GF-D8 (cell line): ENCODE measurements around the gene CDC25A.
"Not testable (repeated sequence)": the region's sequence is repeated elsewhere in the genome, so short reads cannot be mapped to it uniquely, and the experiment has no call there.

Experiments used
- DNase-seq: peaks from one replicate; lab custom pipeline; 2025; lab: John Stamatoyannopoulos, UW

CDC25A gene

DNA sequence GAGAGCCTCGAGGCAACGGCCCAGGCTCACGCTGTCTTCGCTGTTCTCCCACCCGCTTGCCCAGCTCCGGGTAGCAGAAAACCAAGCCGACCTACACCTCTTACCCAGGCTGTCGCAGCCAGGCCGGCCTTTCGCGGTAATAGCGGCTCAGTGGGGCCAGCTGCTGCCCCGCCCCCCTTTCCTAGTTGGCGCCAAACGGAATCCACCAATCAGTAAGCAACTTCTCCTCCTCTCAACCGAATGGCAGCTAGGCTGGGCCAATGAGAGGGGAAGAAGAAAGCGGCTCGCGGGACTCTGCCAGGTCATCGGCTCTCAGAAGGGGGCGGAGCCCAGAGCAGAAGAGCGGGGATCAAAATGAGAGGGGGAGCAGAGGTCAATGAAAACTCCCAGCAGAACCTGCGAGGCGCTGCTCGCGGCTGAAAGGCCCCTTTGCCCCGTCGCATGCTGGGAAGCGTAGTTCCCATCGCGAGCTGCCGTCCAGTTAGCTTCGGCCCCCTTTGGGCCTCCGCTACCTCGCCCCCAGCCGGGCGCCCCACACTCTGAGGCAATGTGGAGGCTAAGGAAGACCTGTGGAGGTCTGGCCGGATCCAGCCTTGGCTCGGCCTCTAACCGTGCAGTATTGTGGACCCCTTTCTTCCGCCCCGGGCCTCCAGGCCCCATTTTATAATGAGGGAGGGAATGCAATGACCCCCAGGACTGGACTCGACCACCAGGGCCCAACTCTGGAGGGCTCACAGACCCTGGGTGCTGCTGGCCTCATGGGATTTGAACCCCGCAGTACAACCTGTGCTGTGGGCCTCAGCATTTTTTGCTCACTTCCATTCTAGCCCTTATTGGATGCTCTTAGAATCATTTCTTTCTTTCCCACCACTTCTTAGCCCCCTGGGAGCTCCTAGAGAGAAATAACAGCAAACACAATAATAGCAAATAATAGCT lies at the start of gene CDC25A:
CDC25A (minus strand) TSS at position 152 of the 936 bp plus-strand sequence. CDS start 470 bp downstream, outside the sequence.
- DNase-seq, result peak; percentile 99

DNA sequence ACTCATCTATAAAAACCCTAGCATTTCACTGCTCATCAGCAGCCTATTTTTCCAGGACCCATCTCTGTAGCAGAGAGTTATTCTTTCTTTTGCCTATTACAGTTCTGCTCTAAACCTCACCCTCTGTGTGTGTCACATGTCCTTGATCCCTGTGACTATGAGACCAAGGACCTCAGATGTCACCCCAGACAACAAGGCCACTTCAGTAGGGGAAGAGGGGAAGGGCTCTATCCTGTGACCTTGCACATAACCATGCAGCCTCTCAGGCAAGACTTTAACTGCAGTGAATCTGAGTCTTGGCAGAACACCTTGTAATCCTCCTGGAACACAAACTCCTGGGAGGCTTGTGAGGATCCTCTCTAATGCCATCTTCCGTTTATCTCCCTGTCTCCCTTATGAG lies 48.3 kb upstream of the CDC25A start:
- DNase-seq, result no peak

GRCh38 chr3:48233542-48233941 lies 45.3 kb upstream of the CDC25A start:
- no peak for DNase-seq

- peak; percentile 40 for DNase-seq
These were observed 44.5 kb upstream of the CDC25A start for GRCh38 chr3:48232734-48233133.

DNA sequence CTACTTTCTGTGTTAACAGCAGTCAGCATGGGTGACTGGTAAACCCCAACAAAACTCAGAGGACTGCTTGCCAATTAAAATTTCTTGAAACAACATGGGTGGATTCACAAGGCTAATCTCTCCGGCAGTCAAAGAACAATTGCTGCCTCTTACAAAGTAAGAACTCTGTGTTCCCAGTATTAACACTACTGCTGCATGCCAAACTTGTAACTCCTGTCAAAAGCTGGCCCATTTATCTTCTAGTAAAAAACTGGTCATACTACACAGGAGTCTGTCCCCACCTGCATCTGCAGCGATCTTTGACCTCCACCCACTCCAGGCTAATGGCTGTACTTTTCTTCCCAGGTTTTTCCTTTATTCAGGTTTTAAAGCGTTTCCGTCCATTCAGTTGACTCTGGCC lies 44.0 kb upstream of the CDC25A start:
- DNase-seq, result no peak

DNA sequence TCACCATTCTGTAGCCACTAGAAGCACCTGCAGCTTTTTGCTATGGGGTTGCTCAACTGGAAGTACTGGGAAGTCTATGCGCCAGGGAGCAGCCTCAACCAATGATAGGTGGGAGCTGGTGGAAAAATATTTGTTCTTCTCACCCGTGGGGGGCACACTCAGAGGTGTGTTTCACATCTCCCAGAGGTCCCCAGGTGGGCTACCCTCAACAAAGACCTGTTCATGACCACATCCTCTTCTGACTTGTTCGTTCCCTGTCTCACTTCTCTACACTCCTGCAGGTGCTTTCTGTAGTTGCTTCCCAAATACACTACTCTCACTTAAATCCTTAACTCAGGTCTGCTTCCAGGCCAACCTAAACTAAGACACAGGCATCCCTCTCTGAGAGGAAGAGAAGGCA lies 38.7 kb upstream of the CDC25A start:
- no peak for DNase-seq

DNA sequence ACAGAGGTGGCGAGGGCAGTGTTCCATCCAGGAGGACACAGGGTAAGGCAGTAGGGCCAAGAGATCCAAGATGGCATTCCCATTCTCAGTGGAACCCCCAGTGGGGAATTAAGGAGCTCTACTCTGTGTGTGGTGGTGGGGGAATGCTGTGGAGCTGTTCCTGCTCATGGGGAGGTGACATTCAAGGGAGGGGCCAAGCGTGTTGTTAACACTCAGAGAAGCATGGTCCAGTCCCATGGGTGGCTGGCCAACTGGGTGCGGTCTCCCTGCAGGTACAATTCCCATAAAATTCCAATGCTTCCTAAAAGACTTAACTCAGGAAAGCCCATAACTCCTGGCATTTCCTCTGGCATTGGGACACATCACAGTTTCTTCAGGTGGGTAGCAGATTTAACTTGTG lies 37.4 kb upstream of the CDC25A start:
- no peak for DNase-seq

DNA sequence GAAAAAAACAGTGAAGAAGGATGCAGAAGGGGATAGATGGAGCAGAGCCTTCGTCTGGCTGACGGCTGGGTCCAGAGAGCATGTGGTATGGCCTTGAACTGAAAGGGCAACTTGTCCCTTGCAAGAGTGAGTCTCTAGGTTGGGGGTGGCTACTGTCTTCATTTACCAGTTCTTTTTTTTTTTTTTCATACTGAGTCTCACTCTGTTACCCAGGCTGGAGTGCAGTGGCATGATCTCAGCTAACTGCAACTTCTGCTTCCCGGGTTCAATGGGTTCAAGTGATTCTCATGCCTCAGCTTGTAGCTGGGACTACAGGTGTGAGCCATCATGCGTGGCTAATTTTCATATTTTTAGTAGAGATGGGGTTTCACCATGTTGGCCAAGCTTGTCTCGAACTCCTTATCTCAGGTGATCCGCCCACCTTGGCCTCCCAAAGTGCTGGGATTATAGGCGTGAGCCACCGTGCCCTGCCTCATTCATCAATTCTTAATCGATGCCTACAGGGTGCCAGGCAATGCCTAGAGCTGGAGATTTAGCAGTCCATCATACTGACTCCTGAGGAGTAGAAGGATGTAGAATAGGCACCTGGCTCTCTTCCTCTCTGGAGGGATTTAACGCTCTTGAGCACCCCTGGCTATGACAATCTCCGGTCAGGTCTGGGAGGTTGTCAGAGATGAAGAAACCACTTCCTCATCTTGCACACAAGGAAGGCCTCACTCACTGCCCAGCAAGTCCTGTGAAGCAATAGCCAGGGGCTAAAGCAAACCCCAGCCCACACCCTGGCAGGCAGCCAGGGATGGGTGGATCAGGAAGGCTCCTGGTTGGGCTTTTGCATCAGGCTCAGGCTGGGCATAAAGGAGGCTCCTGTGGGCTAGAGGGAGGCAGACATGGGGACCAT lies 34.6 kb upstream of the CDC25A start, which contains the start of gene CAMP:
CAMP (plus strand) TSS at position 880 of the 898 bp plus-strand sequence; CDS start at position 897, 17 bp downstream.
- peak; percentile 94 for DNase-seq

DNA sequence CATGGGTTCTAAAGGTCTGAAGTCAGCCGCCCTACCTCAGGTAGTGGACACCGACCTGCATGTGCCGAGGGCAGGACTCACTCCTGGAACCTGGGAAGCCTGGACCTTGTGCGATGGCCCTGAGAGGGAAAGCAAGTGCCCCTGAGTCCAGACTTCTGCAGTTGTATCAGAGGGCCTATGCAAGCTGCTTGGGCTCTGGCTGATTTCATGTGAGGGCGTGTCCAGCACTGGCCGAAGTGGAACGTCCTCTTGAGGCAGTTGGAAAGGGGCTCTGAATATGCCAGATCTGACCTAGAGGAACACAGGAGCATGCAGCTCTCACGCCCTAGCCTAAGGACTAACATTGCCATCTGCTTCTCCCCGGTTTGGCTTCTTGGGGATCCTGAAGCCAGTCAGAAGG lies 32.5 kb upstream of the CDC25A start:
- DNase-seq, result no peak

DNA sequence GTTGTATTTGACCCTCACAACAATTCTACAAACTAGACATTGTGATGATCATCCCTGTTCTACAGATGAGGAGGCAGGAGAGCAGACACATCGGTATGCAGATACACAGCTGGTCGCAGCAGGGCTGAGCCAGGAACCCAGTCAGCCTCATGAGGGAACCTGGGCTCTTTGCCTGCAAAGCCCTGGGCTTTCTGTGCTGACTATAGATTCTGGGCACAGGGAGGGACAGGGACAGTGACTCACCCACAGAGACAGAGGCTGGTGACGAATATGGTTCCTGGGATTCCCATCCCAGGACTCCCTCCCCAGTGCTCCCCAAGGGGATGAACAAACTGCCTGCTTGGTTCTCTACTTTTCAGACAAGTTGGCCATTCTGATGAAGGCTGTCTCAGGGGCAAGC lies 31.3 kb upstream of the CDC25A start:
- DNase-seq, result no peak

DNA sequence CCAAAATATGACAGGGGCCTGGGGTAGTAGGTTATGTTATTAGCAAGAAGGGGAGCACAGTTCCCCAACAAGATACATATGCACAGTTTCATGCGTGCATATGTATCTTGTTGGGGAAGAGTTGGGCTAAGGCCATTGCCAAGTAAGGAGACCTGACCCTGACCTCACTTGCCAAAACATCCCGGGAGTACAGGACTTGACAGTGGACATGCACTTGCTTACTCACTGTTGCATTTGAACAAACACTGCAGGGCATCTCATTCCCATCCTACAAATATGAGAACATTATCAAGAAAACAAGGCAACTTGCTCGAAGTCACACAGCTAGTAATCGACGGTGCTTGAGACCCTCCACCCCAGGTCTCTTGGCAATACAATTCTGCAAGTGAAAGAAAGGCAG lies 30.3 kb upstream of the CDC25A start:
- no peak for DNase-seq

GRCh38 chr3:48217449-48217848 lies 29.2 kb upstream of the CDC25A start:
- no peak for DNase-seq

DNA sequence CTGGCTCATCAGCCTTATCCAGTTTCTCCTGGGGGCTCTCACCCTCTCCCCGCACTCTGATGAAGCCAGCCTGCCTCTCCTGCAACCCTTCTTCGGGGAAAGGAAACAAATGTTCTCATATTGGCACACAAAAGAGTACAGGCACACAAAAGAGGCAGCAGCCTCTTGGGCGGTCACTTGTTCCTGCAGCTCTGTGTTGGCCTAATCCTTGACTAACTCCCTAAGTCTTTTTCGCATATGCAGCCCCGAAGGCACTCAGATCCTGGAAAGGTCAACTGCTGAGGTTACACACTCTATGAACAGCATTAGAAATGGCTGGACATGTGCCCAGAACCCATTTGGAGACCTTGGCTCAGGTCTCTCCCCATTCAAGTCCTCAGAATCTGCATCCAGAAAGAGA lies 27.7 kb upstream of the CDC25A start:
- DNase-seq, result no peak

DNA sequence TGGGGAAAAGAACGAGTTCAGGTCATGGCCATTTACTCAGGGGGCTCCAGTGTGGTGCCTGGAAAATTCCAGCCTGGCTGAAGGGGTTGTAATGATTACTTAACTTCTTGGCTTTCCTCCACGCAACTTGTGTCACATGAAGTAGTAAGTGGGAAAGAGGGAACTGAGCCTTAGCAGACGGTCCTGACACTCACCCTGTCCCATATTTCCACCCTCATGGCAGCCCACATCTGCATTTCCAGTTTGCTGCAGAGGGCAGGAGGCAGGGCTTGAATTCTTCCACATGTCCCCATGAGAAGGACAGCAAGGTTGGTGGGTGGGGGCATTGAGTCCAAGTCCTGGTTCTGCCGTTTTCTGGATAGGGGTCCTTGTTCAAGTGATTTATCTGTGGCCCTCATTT lies 27.2 kb upstream of the CDC25A start:
- no peak for DNase-seq

DNA sequence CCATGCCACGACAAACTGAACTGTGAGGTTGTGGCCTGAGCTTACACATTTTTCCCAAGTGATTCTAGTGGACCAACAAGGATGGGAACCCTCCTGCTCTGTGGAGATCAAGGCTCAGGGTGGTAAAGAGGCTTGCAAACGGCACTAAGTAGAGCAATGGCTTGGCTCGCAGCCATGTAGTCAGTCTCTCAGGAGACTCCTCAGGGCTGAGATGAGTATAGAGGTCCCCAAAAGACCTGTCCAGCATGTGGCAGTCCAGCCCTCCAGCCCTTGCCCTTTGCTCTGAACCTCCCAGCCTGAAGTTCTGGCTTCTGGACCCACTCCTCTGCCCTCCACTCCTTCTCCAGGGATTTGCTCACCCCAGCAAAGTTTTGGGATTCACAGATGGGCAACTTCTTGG lies 26.8 kb upstream of the CDC25A start:
- DNase-seq, result no peak

- DNase-seq, result no peak
These were observed 26.0 kb upstream of the CDC25A start for GRCh38 chr3:48214225-48214624.

- not testable (repeated sequence) for DNase-seq
These were observed 23.6 kb upstream of the CDC25A start for GRCh38 chr3:48211776-48212175.

DNA sequence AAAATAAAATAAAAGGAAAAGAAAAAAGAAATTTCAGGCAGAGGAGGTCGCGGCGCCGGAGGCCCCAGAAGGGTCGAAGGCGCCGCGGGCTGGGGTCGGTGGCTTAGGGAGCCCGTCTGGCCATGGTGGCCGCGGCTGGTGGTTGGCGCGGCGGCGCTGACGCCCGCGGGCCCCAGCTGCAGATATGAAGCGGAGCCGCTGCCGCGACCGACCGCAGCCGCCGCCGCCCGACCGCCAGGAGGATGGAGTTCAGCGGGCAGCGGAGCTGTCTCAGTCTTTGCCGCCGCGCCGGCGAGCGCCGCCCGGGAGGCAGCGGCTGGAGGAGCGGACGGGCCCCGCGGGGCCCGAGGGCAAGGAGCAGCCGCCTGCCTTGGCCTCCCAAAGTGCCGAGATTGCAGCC lies 22.3 kb upstream of the CDC25A start:
- DNase-seq, result not testable (repeated sequence)

DNA sequence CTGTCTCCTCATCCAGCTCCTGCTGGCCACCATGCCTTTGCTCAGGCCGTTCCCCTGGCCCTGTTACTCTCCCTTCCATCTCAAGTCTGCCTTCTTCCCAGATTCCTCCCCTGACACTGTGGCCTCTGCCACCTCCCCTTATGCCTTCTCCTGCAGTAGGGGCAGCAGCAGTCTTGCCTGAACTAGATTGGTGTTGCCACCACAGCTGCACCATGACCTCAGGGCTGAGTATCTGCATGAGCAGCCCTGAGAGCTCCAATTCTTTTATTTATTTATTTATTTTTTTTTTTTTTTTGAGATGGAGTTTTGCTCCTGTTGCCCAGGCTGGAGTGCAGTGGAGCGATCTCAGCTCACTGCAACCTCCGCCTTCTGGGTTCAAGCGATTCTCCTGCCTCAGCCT lies 21.2 kb upstream of the CDC25A start:
- no peak for DNase-seq

GRCh38 chr3:48208076-48208475 lies 19.9 kb upstream of the CDC25A start:
- no peak for DNase-seq

DNA sequence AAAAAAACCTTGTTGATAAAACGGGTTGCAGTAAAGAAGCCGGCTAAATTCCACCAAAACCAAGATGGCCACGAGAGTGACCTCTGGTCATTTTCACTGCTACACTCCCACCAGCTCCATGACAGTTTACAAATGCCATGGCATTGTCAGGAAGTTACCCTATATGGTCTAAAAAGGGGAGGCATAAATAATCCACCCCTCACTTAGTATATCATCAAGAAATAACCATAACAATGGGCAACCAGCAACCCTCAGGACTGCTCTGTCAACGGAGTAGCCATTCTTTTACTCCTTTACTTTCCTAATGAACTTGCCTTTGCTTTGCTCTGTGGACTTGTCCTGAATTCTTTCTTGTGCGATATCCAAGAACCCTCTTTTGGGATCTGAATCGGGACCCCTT lies 14.4 kb upstream of the CDC25A start:
- DNase-seq, result no peak

GRCh38 chr3:48199117-48199516 lies 10.9 kb upstream of the CDC25A start:
- no peak for DNase-seq

- DNase-seq, result no peak
These were observed 8.4 kb upstream of the CDC25A start for GRCh38 chr3:48196611-48197010.
